HUES48 (cell line): ENCODE data around the gene EPHA4.
A peak's percentile ranks its signal among the peaks of the same experiment; 100 is the strongest.

Experiments
- H3K27ac ChIP-seq: one replicate; pipeline ENCODE4 v1.7.0; 2013; ENCODE audit warnings: low read depth, low read length, inconsistent platforms
- H3K27me3 ChIP-seq: 2 replicates; pipeline ENCODE4 v1.6.1; 2013; ENCODE audit warnings: mild to moderate bottlenecking, low read length; ENCODE audit not compliant: control insufficient read depth, insufficient read depth
- H3K36me3 ChIP-seq: 2 replicates; pipeline ENCODE4 v1.6.1; 2013; ENCODE audit warnings: low read length; ENCODE audit not compliant: control insufficient read depth, insufficient read depth
- H3K4me1 ChIP-seq: 2 replicates; pipeline ENCODE4 v1.6.1; 2013; ENCODE audit warnings: mild to moderate bottlenecking, low read length; ENCODE audit not compliant: control insufficient read depth, insufficient read depth
- H3K4me3 ChIP-seq: 2 replicates; pipeline ENCODE4 v1.5.1; 2013; ENCODE audit warnings: mild to moderate bottlenecking, low read depth, low read length
- H3K9ac ChIP-seq: 2 replicates; pipeline ENCODE4 v1.6.1; 2013; ENCODE audit warnings: mild to moderate bottlenecking, low read depth, low read length, moderate library complexity
- H3K9me3 ChIP-seq: 2 replicates; pipeline ENCODE4 v1.6.1; 2013; ENCODE audit warnings: low read length; ENCODE audit not compliant: control insufficient read depth, insufficient read depth

Gene EPHA4

DNA sequence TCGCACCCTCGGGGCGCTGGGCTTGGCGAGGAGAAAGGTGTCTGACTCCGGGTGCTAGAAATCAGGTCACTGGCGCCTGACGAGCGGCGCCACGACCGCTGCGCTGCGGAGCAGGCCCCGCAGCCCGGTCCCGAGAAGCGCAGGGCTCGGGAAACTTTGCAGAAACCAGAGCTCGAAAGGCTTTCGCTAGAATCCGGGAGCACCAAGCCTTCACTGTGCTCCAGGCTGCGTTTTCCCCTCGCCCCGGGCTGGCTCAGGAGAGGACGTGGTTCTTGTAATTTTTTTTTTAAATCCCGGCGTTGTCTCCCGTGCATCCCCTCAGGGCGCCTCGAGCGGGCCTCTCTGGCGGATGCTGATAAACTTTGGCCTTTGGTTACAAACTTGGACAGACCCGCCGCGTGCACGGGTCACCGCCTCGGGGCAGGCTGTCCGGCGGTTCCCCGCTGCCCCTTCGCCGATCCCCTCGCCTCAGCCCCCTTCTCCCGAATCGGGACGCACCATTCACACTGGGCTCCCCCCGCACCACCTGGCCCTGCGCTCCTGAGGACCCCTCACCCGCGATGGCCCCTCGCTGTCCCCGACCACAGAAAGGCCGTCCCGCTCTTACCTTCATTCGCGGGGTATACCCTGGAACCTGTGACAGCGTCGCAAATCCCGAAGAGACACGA lies 419 bp downstream of the EPHA4 start:
- no peaks in the 10 kb centered on the region for H3K9me3 ChIP-seq
- H3K36me3 ChIP-seq: peaks cover 4% of the 10 kb centered on the region; the same call in 1 of the 2 replicates
- H3K4me3 ChIP-seq: peak overlapping the region; percentile 70
- 0 out of 2 replicates have a peak overlapping the region, but pooled peaks have one; percentile 29 for H3K9ac ChIP-seq
- peaks cover 40% of the 10 kb centered on the region for H3K4me1 ChIP-seq
- H3K27ac ChIP-seq: no peak overlapping the region
- H3K27me3 ChIP-seq: peaks cover 67% of the 10 kb centered on the region

DNA sequence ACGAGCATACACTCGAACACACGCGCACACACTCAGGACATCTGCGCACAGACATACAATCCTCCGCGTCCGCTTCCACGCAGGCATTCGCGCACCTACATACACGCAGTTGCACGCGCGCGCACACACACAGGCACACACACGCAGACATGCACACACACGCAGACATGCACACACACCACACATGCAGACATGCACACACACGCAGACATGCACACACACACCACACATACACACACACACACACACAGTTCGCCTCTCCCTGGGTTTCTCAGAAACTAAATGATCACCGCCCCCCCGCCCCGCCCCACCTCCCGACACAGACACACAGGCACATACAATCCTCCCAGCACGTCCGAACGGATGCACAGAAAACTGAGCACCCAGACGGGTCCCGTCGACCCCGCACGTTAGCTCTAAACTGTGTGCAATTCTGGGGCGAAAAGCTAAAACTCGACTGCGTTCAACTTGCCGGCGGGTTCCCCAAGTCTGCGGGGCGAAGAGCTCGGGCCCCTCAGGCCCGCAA lies 1.0 kb downstream of the EPHA4 start:
- no peak overlapping the region for H3K27ac ChIP-seq
- no peaks in the 10 kb centered on the region for H3K9me3 ChIP-seq
- peaks cover 40% of the 10 kb centered on the region for H3K4me1 ChIP-seq
- peaks cover 67% of the 10 kb centered on the region for H3K27me3 ChIP-seq
- H3K4me3 ChIP-seq: peak overlapping the region; percentile 70
- H3K9ac ChIP-seq: 0 out of 2 replicates have a peak overlapping the region, but pooled peaks have one; percentile 29
- H3K36me3 ChIP-seq: peaks cover 4% of the 10 kb centered on the region; the same call in 1 of the 2 replicates

DNA sequence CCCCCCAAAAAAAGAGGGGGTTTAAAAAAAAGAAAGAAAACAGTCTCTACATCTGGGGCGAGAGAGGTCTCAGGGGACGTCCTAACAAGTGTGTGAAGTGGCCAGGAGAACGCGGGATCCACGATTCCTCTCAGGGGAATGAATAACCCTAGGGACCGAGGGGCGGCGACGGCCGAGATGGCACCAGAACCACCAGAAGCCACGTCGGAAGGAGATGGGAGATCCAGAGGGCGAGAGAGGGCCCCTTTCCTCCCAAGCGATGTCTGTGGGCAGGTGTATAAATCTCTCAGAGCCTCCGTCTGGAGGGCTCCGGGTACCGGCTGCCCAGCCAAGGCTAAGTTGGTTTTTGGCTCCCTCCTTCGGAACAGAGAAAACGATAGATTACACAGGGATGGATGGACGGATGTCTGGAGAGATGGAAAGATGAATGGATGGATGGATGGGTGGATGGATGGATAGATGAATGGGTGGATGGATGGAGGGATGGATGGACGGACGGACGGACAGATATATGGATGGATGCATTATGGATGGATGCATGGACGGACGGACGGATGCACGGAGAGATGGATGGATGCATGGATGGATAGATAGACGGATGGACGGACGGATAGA lies 1.7 kb downstream of the EPHA4 start:
- no peak overlapping the region for H3K9ac ChIP-seq
- peak overlapping the region; percentile 70 for H3K4me3 ChIP-seq
- H3K27me3 ChIP-seq: peaks cover 61% of the 10 kb centered on the region
- H3K9me3 ChIP-seq: no peaks in the 10 kb centered on the region
- H3K36me3 ChIP-seq: peaks cover 4% of the 10 kb centered on the region; the same call in 1 of the 2 replicates
- H3K27ac ChIP-seq: peak overlapping the region; percentile 32
- H3K4me1 ChIP-seq: peaks cover 40% of the 10 kb centered on the region

DNA sequence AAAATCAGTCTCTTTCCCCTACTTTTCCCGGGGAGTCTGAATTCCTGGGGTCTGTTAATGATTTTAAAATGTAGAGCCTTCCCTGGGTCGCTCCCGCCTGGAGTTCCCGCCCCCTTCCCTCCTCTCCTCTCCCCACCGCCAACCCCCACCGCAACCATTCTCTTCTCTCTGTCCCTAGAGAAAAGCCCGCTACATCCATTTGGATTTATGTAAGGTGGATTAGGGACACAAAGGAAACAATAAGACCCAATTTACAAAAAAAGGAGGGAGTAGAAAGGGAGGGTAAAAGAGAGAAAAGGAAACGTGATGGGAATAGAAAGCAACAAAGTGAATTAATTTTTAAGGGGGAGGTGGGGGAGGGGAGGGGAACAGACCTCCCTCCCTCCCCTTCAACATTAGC lies 2.2 kb downstream of the EPHA4 start:
- Histone ChIP-seq H3K9me3 (no peaks in the 10 kb centered on the region), H3K9ac (no peak overlapping the region), H3K4me3 (peak overlapping the region; percentile 70), H3K27ac (peak overlapping the region; percentile 32), H3K36me3 (peaks cover 4% of the 10 kb centered on the region; the same call in 1 of the 2 replicates), H3K4me1 (peaks cover 34% of the 10 kb centered on the region), H3K27me3 (peaks cover 55% of the 10 kb centered on the region)

DNA sequence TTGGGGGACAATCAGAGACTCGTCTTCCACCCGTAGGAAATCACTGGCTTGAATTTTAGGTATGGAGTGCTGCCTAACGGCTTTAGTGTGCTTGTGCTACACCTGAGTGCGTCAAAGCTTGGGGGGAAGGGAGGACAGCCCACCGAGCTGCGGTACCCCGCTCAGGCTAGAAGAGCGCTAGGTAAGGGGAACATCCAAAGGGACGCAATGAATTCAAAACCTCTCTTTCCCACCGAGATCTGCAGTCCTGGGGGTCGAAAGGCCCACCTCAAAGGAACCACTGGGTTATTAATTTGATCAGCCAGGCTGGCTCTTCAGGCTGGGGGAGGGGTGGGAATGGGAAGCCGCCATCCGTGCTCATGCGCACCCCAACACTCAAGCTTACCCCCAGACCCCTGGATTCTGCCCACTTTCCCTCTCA lies 2.7 kb downstream of the EPHA4 start:
- peak overlapping the region; percentile 32 for H3K27ac ChIP-seq
- H3K4me3 ChIP-seq: peak overlapping the region; percentile 70
- H3K9ac ChIP-seq: no peak overlapping the region; the same call in 1 of the 2 replicates
- peaks cover 30% of the 10 kb centered on the region for H3K4me1 ChIP-seq
- peaks cover 51% of the 10 kb centered on the region for H3K27me3 ChIP-seq
- H3K9me3 ChIP-seq: no peaks in the 10 kb centered on the region
- peaks cover 4% of the 10 kb centered on the region; the same call in 1 of the 2 replicates for H3K36me3 ChIP-seq

DNA sequence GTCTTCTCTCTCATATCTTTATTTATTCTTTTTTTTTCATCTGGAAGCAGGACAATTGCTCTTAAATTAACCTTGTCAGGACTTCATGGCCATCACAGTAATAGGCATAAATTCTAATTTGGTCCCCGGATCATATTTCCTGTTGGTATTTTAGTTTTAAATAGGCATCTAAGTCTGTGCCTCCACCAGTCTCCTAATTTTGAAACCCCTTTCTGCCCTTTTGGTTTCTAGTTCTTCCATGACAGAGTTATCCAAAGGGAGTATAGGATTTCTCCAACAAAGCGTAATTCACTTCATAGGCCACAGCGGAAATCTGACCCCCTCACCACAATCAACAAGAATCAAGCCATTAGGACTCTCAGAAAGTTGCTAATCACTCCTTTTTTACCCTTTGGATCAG lies 3.8 kb downstream of the EPHA4 start:
- no peak overlapping the region for H3K9ac ChIP-seq
- H3K9me3 ChIP-seq: no peaks in the 10 kb centered on the region
- H3K27me3 ChIP-seq: peaks cover 43% of the 10 kb centered on the region
- H3K4me3 ChIP-seq: 0 out of 2 replicates have a peak overlapping the region, but pooled peaks have one; percentile 70
- H3K36me3 ChIP-seq: peaks cover 4% of the 10 kb centered on the region; the same call in 1 of the 2 replicates
- H3K27ac ChIP-seq: no peak overlapping the region
- peaks cover 24% of the 10 kb centered on the region for H3K4me1 ChIP-seq

DNA sequence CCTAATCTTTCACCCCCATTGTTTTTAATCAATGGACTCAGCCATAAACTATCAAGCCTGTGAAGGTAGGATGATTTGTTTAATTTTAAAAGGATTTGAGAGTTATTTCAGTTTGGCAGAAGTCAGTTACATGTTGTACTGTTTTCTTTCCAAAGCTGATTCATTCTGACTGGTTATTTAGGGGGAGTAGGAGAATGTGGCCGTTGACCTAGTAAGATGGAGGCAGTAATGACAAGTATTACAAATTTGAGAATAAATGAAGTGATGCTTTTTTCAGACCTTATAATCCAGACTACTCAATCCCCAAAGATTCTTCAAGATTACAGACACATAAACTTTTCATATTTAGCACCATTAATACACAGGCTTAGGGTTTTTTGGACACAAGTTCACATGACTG lies 4.3 kb downstream of the EPHA4 start:
- H3K4me3 ChIP-seq: no peak overlapping the region
- H3K4me1 ChIP-seq: peaks cover 24% of the 10 kb centered on the region
- peaks cover 42% of the 10 kb centered on the region for H3K27me3 ChIP-seq
- peaks cover 4% of the 10 kb centered on the region; the same call in 1 of the 2 replicates for H3K36me3 ChIP-seq
- H3K27ac ChIP-seq: no peak overlapping the region
- H3K9ac ChIP-seq: no peak overlapping the region
- no peaks in the 10 kb centered on the region for H3K9me3 ChIP-seq

DNA sequence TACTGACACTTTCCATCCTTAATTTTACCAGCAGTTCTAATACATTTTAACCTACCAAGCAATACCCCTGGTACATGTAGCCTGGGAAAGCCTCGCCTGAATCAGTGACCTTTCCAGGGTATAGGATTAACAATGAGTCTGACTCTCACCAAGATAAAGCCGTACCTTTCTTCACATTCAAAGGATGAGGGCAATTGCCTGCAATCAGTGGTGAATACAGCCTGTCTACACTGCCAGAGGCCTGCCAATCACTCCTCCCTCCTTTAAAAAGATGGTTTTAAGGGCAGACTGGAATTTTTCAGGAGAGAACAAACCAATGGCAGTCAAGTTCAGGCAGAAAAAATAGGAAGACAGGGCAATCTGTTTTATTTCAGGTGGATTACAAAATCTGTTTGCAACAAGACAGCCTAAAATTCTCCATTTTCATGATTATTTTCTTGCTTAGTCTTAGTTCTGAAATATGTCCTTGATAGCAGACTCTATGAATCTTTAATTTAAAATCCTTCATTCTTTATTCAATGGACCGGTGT lies 4.8 kb downstream of the EPHA4 start:
- Histone ChIP-seq H3K4me3 (no peak overlapping the region), H3K9ac (no peak overlapping the region), H3K4me1 (peaks cover 24% of the 10 kb centered on the region), H3K27me3 (peaks cover 39% of the 10 kb centered on the region), H3K27ac (no peak overlapping the region), H3K9me3 (no peaks in the 10 kb centered on the region), H3K36me3 (peaks cover 4% of the 10 kb centered on the region; the same call in 1 of the 2 replicates)

DNA sequence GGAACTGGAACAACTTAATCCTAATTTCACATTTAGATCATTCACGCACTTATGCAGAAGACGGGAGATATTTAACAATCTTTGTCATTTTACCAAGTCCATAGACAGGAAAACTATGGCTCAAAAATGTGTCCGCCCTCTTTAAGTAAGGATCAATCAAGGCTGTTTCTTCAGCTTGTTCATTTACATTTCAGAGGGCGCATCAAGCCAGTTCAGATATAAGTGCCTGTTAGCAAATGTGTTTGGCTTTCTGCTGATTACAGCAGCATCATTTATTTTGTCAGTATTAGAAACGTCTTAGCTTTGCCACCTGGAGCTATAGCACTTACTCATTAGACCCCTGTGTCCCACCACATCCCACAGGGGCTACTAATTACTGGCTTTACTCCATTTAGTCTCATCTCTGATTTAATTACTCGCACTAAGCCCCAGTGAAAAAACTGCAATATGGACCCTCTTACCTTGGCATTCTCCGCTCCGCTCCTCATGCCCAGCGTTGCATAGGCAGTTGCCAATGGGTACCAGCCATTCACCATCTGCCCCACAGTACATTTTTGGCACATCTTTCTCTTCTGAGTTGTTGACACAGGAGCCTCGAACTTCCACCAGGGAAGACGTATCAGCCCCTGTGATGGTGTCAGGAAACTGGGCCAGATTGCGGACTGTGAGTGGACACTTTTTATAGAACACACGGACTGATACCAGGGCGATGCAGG lies 8.7 kb downstream of the EPHA4 start:
- H3K9ac ChIP-seq: no peak overlapping the region
- H3K27me3 ChIP-seq: peaks cover 6% of the 10 kb centered on the region
- no peak overlapping the region for H3K27ac ChIP-seq
- peaks cover 12% of the 10 kb centered on the region for H3K4me1 ChIP-seq
- peaks cover 4% of the 10 kb centered on the region; the same call in 1 of the 2 replicates for H3K36me3 ChIP-seq
- no peaks in the 10 kb centered on the region for H3K9me3 ChIP-seq
- H3K4me3 ChIP-seq: no peak overlapping the region

DNA sequence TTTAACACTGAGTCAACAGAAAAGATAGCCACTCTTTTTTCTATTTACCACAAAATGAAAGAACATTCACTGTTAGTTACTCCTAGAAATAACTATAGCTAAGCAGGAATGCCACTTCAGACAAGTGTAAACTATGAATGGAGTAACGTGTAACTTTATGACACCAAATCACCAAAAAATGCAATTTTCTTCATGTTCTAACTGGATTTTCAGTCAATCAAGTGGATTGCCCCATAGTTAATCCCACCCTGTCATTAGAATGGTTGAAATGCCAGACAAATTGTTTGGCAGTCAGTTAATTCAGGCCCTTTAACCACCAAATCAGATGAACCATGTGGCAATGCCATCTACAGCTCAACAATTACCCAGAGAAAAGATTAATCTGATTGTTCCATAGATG lies 9.9 kb downstream of the EPHA4 start:
- H3K4me1 ChIP-seq: 0 out of 2 replicates have a peak, but pooled peaks cover 4% of the 10 kb centered on the region

More for the DNA sequence above, 9.9 kb downstream of the EPHA4 start:
- Histone ChIP-seq H3K4me3 (no peak overlapping the region), H3K9ac (no peak overlapping the region), H3K36me3 (no peaks in the 10 kb centered on the region), H3K9me3 (no peaks in the 10 kb centered on the region), H3K27me3 (no peaks in the 10 kb centered on the region), H3K27ac (no peak overlapping the region)
